Lung (tissue), 12 donors: ENCODE data around the gene TXLNG. TPM values are rescaled to one million over a fixed set of nuclear protein-coding genes. Genes with fewer than 3 reads are reported as not detected.

ENCODE experiments used
- ATAC-seq: fragments of 200-7000 bp; cut with Tn5 transposase; one replicate; pipeline ENCODE4 v1.9.1; 2020; ENCODE audit warnings: moderate number of reproducible peaks; ENCODE audit not compliant: insufficient read depth, low FRiP score
- DNase-seq, 3 donors: peaks; one replicate each; pipeline ENCODE4 v3.0.0-alpha.2; 2013 to 2017
- H3K27ac ChIP-seq, 2 donors: one replicate each; pipeline ENCODE4 v1.5.1; 2013; ENCODE audit warnings: mild to moderate bottlenecking in 2 of 2, moderate library complexity in 2 of 2, control low read depth in 1 of 2, inconsistent platforms in 1 of 2, low read depth in 1 of 2, low read length in 1 of 2
- H3K27me3 ChIP-seq, 3 donors: one replicate each; pipeline ENCODE4 v1.5.1; 2013; ENCODE audit warnings: low read length in 2 of 3; ENCODE audit not compliant: control insufficient read depth in 3 of 3, insufficient read depth in 3 of 3
- H3K36me3 ChIP-seq, 4 donors: one replicate each; pipeline ENCODE4 v1.5.1; 2013; ENCODE audit warnings: low read length in 4 of 4, mild to moderate bottlenecking in 1 of 4, moderate library complexity in 1 of 4; ENCODE audit not compliant: control insufficient read depth in 4 of 4, insufficient read depth in 4 of 4
- H3K4me1 ChIP-seq, 5 donors: one replicate each; pipeline ENCODE4 v1.5.1; 2013; ENCODE audit warnings: low read length in 5 of 5, mild to moderate bottlenecking in 2 of 5, moderate library complexity in 1 of 5; ENCODE audit not compliant: control insufficient read depth in 5 of 5, insufficient read depth in 5 of 5
- H3K4me3 ChIP-seq: one replicate; pipeline ENCODE4 v1.5.1; 2013; ENCODE audit warnings: mild to moderate bottlenecking, control low read depth, moderate library complexity
- H3K9ac ChIP-seq, 2 donors: one replicate each; pipeline ENCODE4 v1.5.1; 2013; ENCODE audit warnings: low read length in 2 of 2, control low read depth in 1 of 2; ENCODE audit not compliant: insufficient read depth in 1 of 2
- H3K9me3 ChIP-seq, 4 donors: one replicate each; pipeline ENCODE4 v1.5.1; 2013; ENCODE audit warnings: low read length in 3 of 4, mild to moderate bottlenecking in 1 of 4, moderate library complexity in 1 of 4; ENCODE audit not compliant: control insufficient read depth in 4 of 4, insufficient read depth in 3 of 4
- CTCF ChIP-seq: IDR thresholded peaks from 2 replicates; pipeline ENCODE4 v1.5.1; 2012; ENCODE audit warnings: mild to moderate bottlenecking; ENCODE audit errors: control extremely low read depth, extremely low read depth
- WGBS, 2 donors: extraction: QIAGEN DNeasy Blood & Tissue Kit; methylation state at CpG; one replicate each; pipeline ENCODE4 v1.1.7; 2013; 5-methylcytosine and 5-hydroxymethylcytosine counted together
- polyA plus RNA-seq, 2 donors: library from polyadenylated mRNA; stranded (reverse); fragments of 200-250 nt; gene quantifications; one replicate each; pipeline ENCODE4 v1.2.1, GENCODE V29; 2013
- total RNA-seq, 2 donors: library from RNA; depleted of rRNA in 1 of 2; stranded (reverse); fragments of >200 nt in 1 of 2; gene quantifications; one replicate each; pipeline ENCODE4 v1.2.1, GENCODE V29; 2014 to 2021
- donor health status: control.
- donor health status: control.
- donor health status: Bipolar disorder and iron deficiency.
- donor health status: healthy.
- donor health status: DM: yes; HTN: yes; CAD: no.

TXLNG gene
- total and polyA plus RNA-seq, 4 donors = 7.5 to 15.4 (median 9.6) TPM

GRCh38 chrX:16862829-16863228 is 76.6 kb downstream of the TXLNG start:
- Histone ChIP-seq H3K4me3 (no peak overlapping the region), H3K9me3 (peaks cover 0 to 1% (median 0%) of the 10 kb centered on the region in 4 donors), H3K9ac (no peak overlapping the region), H3K27me3 (peaks cover 0 to 49% (median 25%) of the 10 kb centered on the region in 3 donors), H3K36me3 (peaks cover 0 to 14% (median 4%) of the 10 kb centered on the region in 4 donors), H3K27ac (no peak overlapping the region), H3K4me1 (peaks cover 0 to 3% (median 0%) of the 10 kb centered on the region in 5 donors)
- no peak for TF ChIP-seq CTCF
- 83 to 85% methylated on average over 2 of the region's 2 CpGs for WGBS, 2 donors
- DNase-seq = no peak
- ATAC-seq = no peak

DNA sequence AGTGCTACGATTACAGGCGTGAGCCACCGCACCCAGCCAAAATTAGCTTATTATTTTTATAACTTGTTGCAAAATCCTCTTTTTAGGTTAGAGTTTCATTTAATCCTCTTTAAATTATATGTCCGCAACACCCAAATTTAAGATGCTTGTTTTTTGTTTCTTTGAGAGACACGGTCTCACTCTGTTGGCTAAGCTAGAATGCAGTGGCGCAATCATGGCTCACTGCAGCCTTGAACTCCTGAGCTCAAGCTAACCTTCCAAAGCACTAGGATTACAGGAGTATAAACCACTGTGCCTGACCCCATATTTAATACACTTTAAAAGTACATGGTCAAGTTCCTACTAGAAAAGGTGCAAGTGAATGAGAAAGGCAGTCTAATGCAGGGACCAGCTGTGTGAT is 81.7 kb downstream of the TXLNG start:
- Histone ChIP-seq H3K4me3 (no peak overlapping the region), H3K9me3 (no peaks in the 10 kb centered on the region), H3K27me3 (peaks cover 0 to 48% (median 41%) of the 10 kb centered on the region in 3 donors), H3K27ac (no peak overlapping the region), H3K36me3 (peaks cover 0 to 4% (median 0%) of the 10 kb centered on the region in 4 donors), H3K4me1 (peaks cover 0 to 26% (median 6%) of the 10 kb centered on the region in 5 donors), H3K9ac (no peak overlapping the region)
- DNase-seq = no peak
- WGBS, 2 donors = 87 to 94% methylated on average over 6 of the region's 6 CpGs
- ATAC-seq = no peak
- no peak for TF ChIP-seq CTCF

DNA sequence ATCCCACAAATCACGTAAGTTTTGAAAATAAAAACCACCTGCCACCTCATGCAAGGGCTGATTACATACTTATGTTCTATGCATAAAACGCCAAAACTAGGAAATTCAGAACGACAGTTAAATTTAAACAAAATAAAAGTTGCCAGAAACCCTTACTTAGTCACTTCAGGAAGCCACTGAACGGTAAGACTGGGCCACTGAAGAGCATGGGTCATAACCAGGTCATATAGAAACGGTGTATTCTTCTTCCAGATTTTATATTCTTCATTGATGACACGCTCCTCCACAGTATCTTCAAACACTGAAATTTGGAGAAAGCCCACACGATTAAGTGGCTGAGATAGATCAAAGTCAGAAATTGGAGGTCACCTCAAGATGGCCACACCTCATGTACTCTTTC is 82.7 kb downstream of the TXLNG start:
- no peak for TF ChIP-seq CTCF
- H3K4me3 ChIP-seq = peak overlapping the region; percentile 64
- WGBS, 2 donors = 5 to 30% methylated on average over 7 of the region's 7 CpGs
- ATAC-seq (no peak), DNase-seq (no peak)
- H3K9ac ChIP-seq = peak overlapping the region in 1 of 2 donors; percentile 66
- peaks cover 0 to 4% (median 0%) of the 10 kb centered on the region in 4 donors for H3K36me3 ChIP-seq
- peak overlapping the region in 1 of 2 donors; percentile 91 for H3K27ac ChIP-seq
- no peaks in the 10 kb centered on the region for H3K9me3 ChIP-seq
- peaks cover 0 to 45% (median 41%) of the 10 kb centered on the region in 3 donors for H3K27me3 ChIP-seq
- H3K4me1 ChIP-seq = peaks cover 0 to 26% (median 6%) of the 10 kb centered on the region in 5 donors
